Pericardium fibroblast (primary cell): ENCODE results near the gene MAP2K7. TPM values are rescaled to one million over a fixed set of nuclear protein-coding genes. Genes with fewer than 3 reads are reported as not detected.

ENCODE experiments used
- total RNA-seq: library from RNA; depleted of rRNA; stranded (reverse); fragments of >200 nt; gene quantifications from 2 replicates; pipeline ENCODE4 v1.2.3, GENCODE V29; 2015

MAP2K7 gene
- total RNA-seq = 9.5 and 18.7 TPM in 2 replicates

GRCh38 chr19:7903244-7904073, at the start of gene MAP2K7:
TSS of gene MAP2K7 (plus strand) at chr19:7903877. CDS start at chr19:7903945, 68 bp downstream.

GRCh38 chr19:7874076-7874896, 29.4 kb upstream of the MAP2K7 start, which contains the start of gene PRR36:
TSS of gene PRR36 (minus strand) at chr19:7874390. CDS start at chr19:7873689, 701 bp downstream.

GRCh38 chr19:7888145-7888825, 15.4 kb upstream of the MAP2K7 start, which contains the start of gene LRRC8E:
TSS of gene LRRC8E (plus strand) at chr19:7888510. CDS start at chr19:7895604, 7,094 bp downstream.

GRCh38 chr19:7914598-7915045, 10.9 kb downstream of the MAP2K7 start, which contains the start of gene TGFBR3L:
TSS of gene TGFBR3L (plus strand) at chr19:7914830.

GRCh38 chr19:7919610-7920518, 16.2 kb downstream of the MAP2K7 start, which contains the start of gene SNAPC2:
TSS of gene SNAPC2 (plus strand) at chr19:7920338. CDS start at chr19:7920367, 29 bp downstream.

GRCh38 chr19:7926021-7926726, 22.5 kb downstream of the MAP2K7 start, which contains the start of gene CTXN1:
TSS of gene CTXN1 (minus strand) at chr19:7926135. CDS start at chr19:7925538, 597 bp downstream.

GRCh38 chr19:7943444-7944176, 39.9 kb downstream of the MAP2K7 start, which contains the start of gene TIMM44:
TSS of gene TIMM44 (minus strand) at chr19:7943666. CDS start at chr19:7943651, 15 bp downstream.

Other genes with a start within 250 kb of the MAP2K7 start
- not detected in 2 replicates for gene RETN, start 234.8 kb upstream of the MAP2K7 start, total RNA-seq
- not detected in 2 replicates for gene MCEMP1, start 226.8 kb upstream of the MAP2K7 start, total RNA-seq
- gene TRAPPC5, start 223.0 kb upstream of the MAP2K7 start, total RNA-seq = 125 and 141 TPM in 2 replicates
- not detected in 2 replicates for gene FCER2, start 201.7 kb upstream of the MAP2K7 start, total RNA-seq
- gene CLEC4G, start 171.8 kb upstream of the MAP2K7 start, total RNA-seq = not detected in 2 replicates
- gene CD209, start 156.3 kb upstream of the MAP2K7 start, total RNA-seq = not detected in 2 replicates
- gene CLEC4M, start 140.6 kb upstream of the MAP2K7 start, total RNA-seq = not detected in 2 replicates
- gene EVI5L, start 73.7 kb upstream of the MAP2K7 start, total RNA-seq = 15.0 and 16.5 TPM in 2 replicates
- not detected in 2 replicates for gene PRR36, start 29.5 kb upstream of the MAP2K7 start, total RNA-seq
- 3.1 and 3.9 TPM in 2 replicates for gene LRRC8E, start 15.4 kb upstream of the MAP2K7 start, total RNA-seq
- gene TGFBR3L, start 11.0 kb downstream of the MAP2K7 start, total RNA-seq = not detected in 2 replicates
- 32.7 and 46.4 TPM in 2 replicates for gene SNAPC2, start 16.5 kb downstream of the MAP2K7 start, total RNA-seq
- gene CTXN1, start 22.3 kb downstream of the MAP2K7 start, total RNA-seq = 4.1 and 4.4 TPM in 2 replicates
- 71.1 and 74.3 TPM in 2 replicates for gene TIMM44, start 39.8 kb downstream of the MAP2K7 start, total RNA-seq
- gene ELAVL1, start 101.8 kb downstream of the MAP2K7 start, total RNA-seq = 23.1 and 23.2 TPM in 2 replicates
- not detected in 2 replicates for gene CCL25, start 148.9 kb downstream of the MAP2K7 start, total RNA-seq
- not detected in 2 replicates for gene FBN3, start 245.7 kb downstream of the MAP2K7 start, total RNA-seq